Hepatocyte (in vitro differentiated cells): ENCODE measurements around the gene VWCE.
"Not testable (repeated sequence)": the region's sequence is repeated elsewhere in the genome, so short reads cannot be mapped to it uniquely, and the experiment has no call there.

Experiments
- CTCF ChIP-seq: fragments of 200-600 bp; sonication (generic); IDR thresholded peaks from 2 replicates; pipeline ENCODE4 v1.5.1; 2016; ENCODE audit warnings: antibody characterized with exemption, mild to moderate bottlenecking; ENCODE audit not compliant: poor library complexity
- EZH2 ChIP-seq: fragments of 200-600 bp; sonication (generic); IDR thresholded peaks from 2 replicates; pipeline ENCODE4 v1.6.1; 2016; ENCODE audit warnings: antibody characterized with exemption, mild to moderate bottlenecking, borderline replicate concordance
- EZH2phosphoT487 ChIP-seq: fragments of 200-600 bp; sonication (generic); IDR thresholded peaks from one replicate; pipeline ENCODE4 v1.6.1; 2018; ENCODE audit warnings: antibody characterized with exemption, mild to moderate bottlenecking, low read depth, moderate library complexity; ENCODE audit not compliant: unreplicated experiment, severe bottlenecking

DNA sequence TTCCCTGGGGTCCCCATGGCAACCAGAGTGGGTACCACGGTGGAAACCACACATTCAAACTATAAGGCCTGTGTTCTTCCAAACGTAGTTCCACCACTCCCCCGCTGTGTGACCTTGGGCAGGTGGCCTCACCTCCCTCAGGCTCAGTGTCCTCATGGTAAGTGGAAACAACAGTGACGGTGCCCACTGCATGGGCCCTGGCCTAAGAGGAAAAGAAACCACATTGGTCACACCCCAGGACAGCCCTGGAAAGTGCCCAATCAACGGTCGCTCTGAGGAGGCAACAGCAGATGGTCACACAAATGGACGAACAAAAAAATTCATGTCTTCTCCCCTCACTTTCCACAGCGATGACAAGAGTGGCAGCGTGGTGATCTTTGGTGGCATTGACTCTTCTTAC lies 47.0 kb downstream of the VWCE start:
- not testable (repeated sequence) for TF ChIP-seq EZH2, CTCF, EZH2phosphoT487
